Measurements from ENCODE around the gene PDZD2. TPM values are rescaled to one million over a fixed set of nuclear protein-coding genes. Genes with fewer than 3 reads are reported as not detected.

The PDZD2 gene
- total RNA-seq, 1 experiment from 2014 or later = 2.2 TPM

- no peak overlapping the region for H3K27ac ChIP-seq (ENCODE audit: low read depth, low read length, poor library complexity, severe bottlenecking)
- TF ChIP-seq CTCF (conservative IDR thresholded peaks at IDR 0.05; ENCODE audit: low read depth, low read length) = no peak
- no peak for TF ChIP-seq EZH2 (IDR thresholded peaks at IDR 0.05; ENCODE audit: borderline replicate concordance, low read depth, low read length, poor library complexity, severe bottlenecking)
- no TSS peak for BruUV-seq (replicated peaks)
- ChIA-PET CTCF (no interaction called here), POLR2A (ENCODE audit: low non-redundant PET) (no interaction called here)
- H3K36me3 ChIP-seq (ENCODE audit: insufficient read depth, low read length, poor library complexity, severe bottlenecking) = no peaks in the 10 kb centered on the region
- H3K27me3 ChIP-seq (replicated peaks; ENCODE audit: insufficient read depth, low read depth, low read length, poor library complexity) = peaks cover 6% of the 10 kb centered on the region
- no peaks in the 10 kb centered on the region for H3K9me3 ChIP-seq (ENCODE audit: low read depth, low read length, poor library complexity, severe bottlenecking)
- peaks cover 5% of the 10 kb centered on the region for H3K4me1 ChIP-seq (ENCODE audit: insufficient read depth, low read length, poor library complexity, severe bottlenecking)
- no peak overlapping the region for H3K4me3 ChIP-seq (ENCODE audit: low read depth, low read length, poor library complexity, severe bottlenecking)
- intact Hi-C loops (cut with micrococcal nuclease; ENCODE audit: unreplicated experiment) = no loop called here
- no peak for DNase-seq (ENCODE audit: low spot score)
These were observed 22.3 kb downstream of the PDZD2 start for GRCh38 chr5:31661257-31661656.

- intact Hi-C loops (cut with micrococcal nuclease; ENCODE audit: unreplicated experiment) = no loop called here
- no peak overlapping the region for H3K27ac ChIP-seq (ENCODE audit: low read depth, low read length, poor library complexity, severe bottlenecking)
- DNase-seq (ENCODE audit: low spot score) = no peak
- no peak for TF ChIP-seq CTCF (conservative IDR thresholded peaks at IDR 0.05; ENCODE audit: low read depth, low read length)
- no TSS peak for BruUV-seq (replicated peaks)
- peaks cover 3% of the 10 kb centered on the region for H3K27me3 ChIP-seq (replicated peaks; ENCODE audit: insufficient read depth, low read depth, low read length, poor library complexity)
- ChIA-PET CTCF (no interaction called here), POLR2A (ENCODE audit: low non-redundant PET) (no interaction called here)
- no peaks in the 10 kb centered on the region for H3K36me3 ChIP-seq (ENCODE audit: insufficient read depth, low read length, poor library complexity, severe bottlenecking)
- H3K4me3 ChIP-seq (ENCODE audit: low read depth, low read length, poor library complexity, severe bottlenecking) = no peak overlapping the region
- H3K4me1 ChIP-seq (ENCODE audit: insufficient read depth, low read length, poor library complexity, severe bottlenecking) = no peaks in the 10 kb centered on the region
- H3K9me3 ChIP-seq (ENCODE audit: low read depth, low read length, poor library complexity, severe bottlenecking) = no peaks in the 10 kb centered on the region
These were observed 24.6 kb downstream of the PDZD2 start for GRCh38 chr5:31663519-31663918.

- H3K27me3 ChIP-seq (replicated peaks; ENCODE audit: insufficient read depth, low read depth, low read length, poor library complexity) = no peaks in the 10 kb centered on the region
- intact Hi-C loops (cut with micrococcal nuclease; ENCODE audit: unreplicated experiment) = no loop called here
- no TSS peak for BruUV-seq (replicated peaks)
- DNase-seq (ENCODE audit: low spot score) = peak; percentile 51
- CTCF ChIA-PET = no interaction called here
- no peak overlapping the region for H3K27ac ChIP-seq (ENCODE audit: low read depth, low read length, poor library complexity, severe bottlenecking)
- H3K4me3 ChIP-seq (ENCODE audit: low read depth, low read length, poor library complexity, severe bottlenecking) = no peak overlapping the region
- POLR2A ChIA-PET (ENCODE audit: low non-redundant PET) = no interaction called here
- H3K36me3 ChIP-seq (ENCODE audit: insufficient read depth, low read length, poor library complexity, severe bottlenecking) = no peaks in the 10 kb centered on the region
- TF ChIP-seq EZH2 (IDR thresholded peaks at IDR 0.05; ENCODE audit: borderline replicate concordance, low read depth, low read length, poor library complexity, severe bottlenecking) (no peak), CTCF (conservative IDR thresholded peaks at IDR 0.05; ENCODE audit: low read depth, low read length) (peak; percentile 49)
- H3K9me3 ChIP-seq (ENCODE audit: low read depth, low read length, poor library complexity, severe bottlenecking) = no peaks in the 10 kb centered on the region
- H3K4me1 ChIP-seq (ENCODE audit: insufficient read depth, low read length, poor library complexity, severe bottlenecking) = no peaks in the 10 kb centered on the region
These were observed 25.6 kb downstream of the PDZD2 start for GRCh38 chr5:31664566-31664965.
